ENCODE data around the gene CGREF1.

Gene CGREF1

GRCh38 chr2:27083410-27084296 lies 35.3 kb downstream of the CGREF1 start:
- 95% methylated on average over 17 of the region's 20 CpGs for WGBS (ENCODE audit: insufficient coverage)
- ChIA-PET POLR2A (interaction anchor here (1.2 kb wide), 1 partner anchor 20 kb away, joined by 3 read pairs; no protein-coding TSS in a partner anchor), CTCF (interaction anchor here (1.0 to 28.0 kb wide), 11 partner anchors 10 to 130 kb away, joined by 3 to 381 read pairs (median 3); partner anchors contain the start of genes AGBL5 and OST4)
- no peaks in the 10 kb centered on the region for H3K9me3 ChIP-seq (ENCODE audit: control extremely low read depth in 1 of 5, control insufficient read depth in 4 of 5, insufficient read depth in 2 of 5, low read depth in 1 of 5, low read length in 4 of 5)
- peaks cover 7 to 79% (median 68%) of the 10 kb centered on the region in 4 experiments for H3K4me1 ChIP-seq (ENCODE audit: control extremely low read depth in 1 of 4, control insufficient read depth in 4 of 4, insufficient read depth in 4 of 4, low read length in 3 of 4)
- H3K4me3 ChIP-seq (ENCODE audit: control insufficient read depth in 1 of 7, extremely low read depth in 1 of 7, insufficient read depth in 4 of 7, low read depth in 2 of 7, low read length in 6 of 7) = no peak overlapping the region
- H3K27me3 ChIP-seq (replicated peaks in 2 of 5; ENCODE audit: control insufficient read depth in 4 of 5, insufficient read depth in 5 of 5, low read length in 4 of 5) = no peaks in the 10 kb centered on the region
- H3K36me3 ChIP-seq (ENCODE audit: control insufficient read depth in 4 of 4, insufficient read depth in 4 of 4, low read length in 3 of 4) = peaks cover 0 to 12% (median 3%) of the 10 kb centered on the region in 4 experiments
- H3K27ac ChIP-seq (ENCODE audit: insufficient read depth in 1 of 2, low read depth in 1 of 2, low read length in 2 of 2, poor library complexity in 1 of 2, severe bottlenecking in 2 of 2) = no peak overlapping the region
- no peak for DNase-seq

- Histone ChIP-seq H3K4me3 (ENCODE audit: control insufficient read depth in 1 of 7, extremely low read depth in 1 of 7, insufficient read depth in 4 of 7, low read depth in 2 of 7, low read length in 6 of 7) (no peak overlapping the region), H3K27ac (ENCODE audit: insufficient read depth in 1 of 2, low read depth in 1 of 2, low read length in 2 of 2, poor library complexity in 1 of 2, severe bottlenecking in 2 of 2) (peak overlapping the region in 1 of 2 experiments; percentile 86), H3K27me3 (replicated peaks in 2 of 5; ENCODE audit: control insufficient read depth in 4 of 5, insufficient read depth in 5 of 5, low read length in 4 of 5) (no peaks in the 10 kb centered on the region), H3K9me3 (ENCODE audit: control extremely low read depth in 1 of 5, control insufficient read depth in 4 of 5, insufficient read depth in 2 of 5, low read depth in 1 of 5, low read length in 4 of 5) (no peaks in the 10 kb centered on the region), H3K36me3 (ENCODE audit: control insufficient read depth in 4 of 4, insufficient read depth in 4 of 4, low read length in 3 of 4) (peaks cover 0 to 12% (median 3%) of the 10 kb centered on the region in 4 experiments), H3K4me1 (ENCODE audit: control extremely low read depth in 1 of 4, control insufficient read depth in 4 of 4, insufficient read depth in 4 of 4, low read length in 3 of 4) (peaks cover 7 to 85% (median 73%) of the 10 kb centered on the region in 4 experiments)
- CTCF ChIA-PET = interaction anchor here (0.8 to 28.0 kb wide), 12 partner anchors 8 to 217 kb away, joined by 3 to 381 read pairs (median 3); partner anchors contain the start of genes AGBL5, OST4 and TMEM214
- POLR2A ChIA-PET = no interaction called here
- WGBS (ENCODE audit: insufficient coverage) = 94% methylated on average over 19 of the region's 27 CpGs
- DNase-seq = no peak
Measured at GRCh38 chr2:27082773-27083409, 36.0 kb downstream of the CGREF1 start.

GRCh38 chr2:27081984-27082772 lies 36.8 kb downstream of the CGREF1 start:
- Histone ChIP-seq H3K4me1 (ENCODE audit: control extremely low read depth in 1 of 4, control insufficient read depth in 4 of 4, insufficient read depth in 4 of 4, low read length in 3 of 4) (peaks cover 7 to 87% (median 71%) of the 10 kb centered on the region in 4 experiments), H3K27me3 (replicated peaks in 2 of 5; ENCODE audit: control insufficient read depth in 4 of 5, insufficient read depth in 5 of 5, low read length in 4 of 5) (no peaks in the 10 kb centered on the region), H3K4me3 (ENCODE audit: control insufficient read depth in 1 of 7, extremely low read depth in 1 of 7, insufficient read depth in 4 of 7, low read depth in 2 of 7, low read length in 6 of 7) (peak overlapping the region in 4 of 7 experiments; percentile 42 to 63 (median 58)), H3K36me3 (ENCODE audit: control insufficient read depth in 4 of 4, insufficient read depth in 4 of 4, low read length in 3 of 4) (peaks cover 0 to 12% (median 3%) of the 10 kb centered on the region in 4 experiments), H3K9me3 (ENCODE audit: control extremely low read depth in 1 of 5, control insufficient read depth in 4 of 5, insufficient read depth in 2 of 5, low read depth in 1 of 5, low read length in 4 of 5) (no peaks in the 10 kb centered on the region), H3K27ac (ENCODE audit: insufficient read depth in 1 of 2, low read depth in 1 of 2, low read length in 2 of 2, poor library complexity in 1 of 2, severe bottlenecking in 2 of 2) (peak overlapping the region; percentile 26 to 86)
- WGBS (ENCODE audit: insufficient coverage) = 95% methylated on average over 35 of the region's 38 CpGs
- ChIA-PET POLR2A (interaction anchor here (1.2 to 1.3 kb wide), 3 partner anchors 31 to 52 kb away, joined by 4 to 7 read pairs (median 4); partner anchors contain the start of genes AGBL5 and PREB), CTCF (interaction anchor here (0.8 to 28.0 kb wide), 17 partner anchors 9 to 217 kb away, joined by 3 to 381 read pairs (median 3); partner anchors contain the start of genes AGBL5, OST4 and TMEM214)
- DNase-seq = no peak

GRCh38 chr2:27080603-27080936 lies 38.4 kb downstream of the CGREF1 start:
- 96% methylated on average over 13 of the region's 14 CpGs for WGBS (ENCODE audit: insufficient coverage)
- no peak for DNase-seq
- H3K27me3 ChIP-seq (replicated peaks in 2 of 5; ENCODE audit: control insufficient read depth in 4 of 5, insufficient read depth in 5 of 5, low read length in 4 of 5) = no peaks in the 10 kb centered on the region
- H3K27ac ChIP-seq (ENCODE audit: insufficient read depth in 1 of 2, low read depth in 1 of 2, low read length in 2 of 2, poor library complexity in 1 of 2, severe bottlenecking in 2 of 2) = peak overlapping the region in 1 of 2 experiments; percentile 23
- POLR2A ChIA-PET = interaction anchor here (1.2 to 1.7 kb wide), 4 partner anchors 9 to 54 kb away, joined by 4 to 12 read pairs (median 6); partner anchors contain the start of genes AGBL5, OST4 and PREB
- H3K4me1 ChIP-seq (ENCODE audit: control extremely low read depth in 1 of 4, control insufficient read depth in 4 of 4, insufficient read depth in 4 of 4, low read length in 3 of 4) = peaks cover 7 to 89% (median 65%) of the 10 kb centered on the region in 4 experiments
- H3K9me3 ChIP-seq (ENCODE audit: control extremely low read depth in 1 of 5, control insufficient read depth in 4 of 5, insufficient read depth in 2 of 5, low read depth in 1 of 5, low read length in 4 of 5) = no peaks in the 10 kb centered on the region
- H3K4me3 ChIP-seq (ENCODE audit: control insufficient read depth in 1 of 7, extremely low read depth in 1 of 7, insufficient read depth in 4 of 7, low read depth in 2 of 7, low read length in 6 of 7) = peak overlapping the region in 3 of 7 experiments; percentile 26 to 66 (median 64)
- CTCF ChIA-PET = interaction anchor here (1.2 to 28.0 kb wide), 8 partner anchors 8 to 64 kb away, joined by 3 to 381 read pairs (median 4); partner anchors contain the start of genes AGBL5 and OST4
- H3K36me3 ChIP-seq (ENCODE audit: control insufficient read depth in 4 of 4, insufficient read depth in 4 of 4, low read length in 3 of 4) = peaks cover 0 to 12% (median 3%) of the 10 kb centered on the region in 4 experiments

- peak overlapping the region in 4 of 7 experiments; percentile 28 to 78 (median 65) for H3K4me3 ChIP-seq (ENCODE audit: control insufficient read depth in 1 of 7, extremely low read depth in 1 of 7, insufficient read depth in 4 of 7, low read depth in 2 of 7, low read length in 6 of 7)
- CTCF ChIA-PET = interaction anchor here (1.2 to 28.0 kb wide), 3 partner anchors 8 to 26 kb away, joined by 4 to 381 read pairs (median 28); partner anchors contain the start of genes AGBL5 and OST4
- POLR2A ChIA-PET = interaction anchor here (1.7 kb wide), 1 partner anchor 8 kb away, joined by 12 read pairs; the partner anchor contains the start of gene OST4
- H3K27me3 ChIP-seq (replicated peaks in 2 of 5; ENCODE audit: control insufficient read depth in 4 of 5, insufficient read depth in 5 of 5, low read length in 4 of 5) = no peaks in the 10 kb centered on the region
- peak overlapping the region in 1 of 2 experiments; percentile 23 for H3K27ac ChIP-seq (ENCODE audit: insufficient read depth in 1 of 2, low read depth in 1 of 2, low read length in 2 of 2, poor library complexity in 1 of 2, severe bottlenecking in 2 of 2)
- DNase-seq = no peak
- H3K9me3 ChIP-seq (ENCODE audit: control extremely low read depth in 1 of 5, control insufficient read depth in 4 of 5, insufficient read depth in 2 of 5, low read depth in 1 of 5, low read length in 4 of 5) = no peaks in the 10 kb centered on the region
- H3K36me3 ChIP-seq (ENCODE audit: control insufficient read depth in 4 of 4, insufficient read depth in 4 of 4, low read length in 3 of 4) = peaks cover 0 to 10% (median 3%) of the 10 kb centered on the region in 4 experiments
- 93% methylated on average over 7 of the region's 7 CpGs for WGBS (ENCODE audit: insufficient coverage)
- H3K4me1 ChIP-seq (ENCODE audit: control extremely low read depth in 1 of 4, control insufficient read depth in 4 of 4, insufficient read depth in 4 of 4, low read length in 3 of 4) = peaks cover 5 to 89% (median 65%) of the 10 kb centered on the region in 4 experiments
Measured at GRCh38 chr2:27080140-27080469, 38.8 kb downstream of the CGREF1 start.

Measured in common myeloid progenitor, CD34-positive (primary cell).